WTC11 (cell line): ENCODE measurements around the gene TMEM50B. TPM values are rescaled to one million over a fixed set of nuclear protein-coding genes. Genes with fewer than 3 reads are reported as not detected.

Experiments
- ATAC-seq: fragments of 200-7000 bp; cut with Tn5 transposase; 2 replicates; pipeline ENCODE4 v1.10.0; 2021; ENCODE audit warnings: mild to moderate bottlenecking, moderate library complexity
- CTCF ChIA-PET: fragments of 300-600 bp; sonication (Branson Sonifier 250); formaldehyde crosslinking; loops from one replicate; lab custom pipeline; 2021; ENCODE audit warnings: antibody characterized with exemption; lab: Charles Lee
- POLR2A ChIA-PET: fragments of 350-600 bp; sonication (Branson Sonifier 250); formaldehyde crosslinking; loops from one replicate; lab custom pipeline; 2021; ENCODE audit warnings: antibody characterized with exemption; lab: Charles Lee
- DNase-seq: peaks from one replicate; pipeline ENCODE4 v3.0.0; 2021; ENCODE audit warnings: low spot score
- H3K27ac Mint-ChIP-seq: 2 replicates; pipeline ENCODE4 v1.8.0; 2021; ENCODE audit warnings: mixed read lengths
- H3K27me3 Mint-ChIP-seq: 2 replicates; pipeline ENCODE4 v1.8.0; 2021; ENCODE audit warnings: low read depth, mild to moderate bottlenecking, moderate library complexity, mixed read lengths
- H3K36me3 Mint-ChIP-seq: 2 replicates; pipeline ENCODE4 v1.8.0; 2021; ENCODE audit warnings: mixed read lengths
- H3K4me1 Mint-ChIP-seq: 2 replicates; pipeline ENCODE4 v1.8.0; 2022; ENCODE audit warnings: mixed read lengths
- H3K4me3 Mint-ChIP-seq: 2 replicates; pipeline ENCODE4 v1.8.0; 2021; ENCODE audit warnings: mild to moderate bottlenecking, moderate library complexity, mixed read lengths
- H3K9me3 Mint-ChIP-seq: 2 replicates; pipeline ENCODE4 v1.8.0; 2021; ENCODE audit warnings: mixed read lengths
- AFF4 ChIP-seq: sonication (generic); formaldehyde crosslinking; IDR thresholded peaks from 2 replicates; pipeline ENCODE4 v1.8.1; 2023; ENCODE audit warnings: mild to moderate bottlenecking, missing genetic modification reagents, borderline replicate concordance
- ATF6 ChIP-seq: sonication (generic); formaldehyde crosslinking; IDR thresholded peaks from 2 replicates; pipeline ENCODE4 v1.8.1; 2023; ENCODE audit warnings: mild to moderate bottlenecking, missing genetic modification reagents
- CREM ChIP-seq: sonication (generic); formaldehyde crosslinking; IDR thresholded peaks from 2 replicates; pipeline ENCODE4 v1.8.1; 2022; ENCODE audit warnings: mild to moderate bottlenecking, missing genetic modification reagents, moderate library complexity
- E2F5 ChIP-seq: sonication (generic); formaldehyde crosslinking; IDR thresholded peaks from 2 replicates; pipeline ENCODE4 v1.8.1; 2022; ENCODE audit warnings: mild to moderate bottlenecking, moderate library complexity, missing genetic modification reagents
- ETV6 ChIP-seq: sonication (generic); formaldehyde crosslinking; IDR thresholded peaks from 2 replicates; pipeline ENCODE4 v1.8.1; 2022; ENCODE audit warnings: mild to moderate bottlenecking, missing genetic modification reagents
- FOXK1 ChIP-seq: sonication (generic); formaldehyde crosslinking; IDR thresholded peaks from 2 replicates; pipeline ENCODE4 v1.8.0; 2022; ENCODE audit warnings: mild to moderate bottlenecking, moderate library complexity, missing genetic modification reagents
- FOXP4 ChIP-seq: sonication (generic); formaldehyde crosslinking; IDR thresholded peaks from 2 replicates; pipeline ENCODE4 v1.8.0; 2022; ENCODE audit warnings: mild to moderate bottlenecking, missing genetic modification reagents
- MAX ChIP-seq: sonication (generic); formaldehyde crosslinking; IDR thresholded peaks from 2 replicates; pipeline ENCODE4 v1.8.0; 2022; ENCODE audit warnings: mild to moderate bottlenecking, missing genetic modification reagents
- MXD4 ChIP-seq: fragments of 250-450 bp; sonication (Bioruptor Pico); IDR thresholded peaks from 2 replicates; pipeline ENCODE4 v1.8.0; 2021; ENCODE audit warnings: mild to moderate bottlenecking, moderate library complexity, borderline replicate concordance
- TEAD1 ChIP-seq: sonication (generic); formaldehyde crosslinking; IDR thresholded peaks from 2 replicates; pipeline ENCODE4 v1.8.0; 2022; ENCODE audit warnings: mild to moderate bottlenecking, missing genetic modification reagents
- ZBTB21 ChIP-seq: sonication (generic); formaldehyde crosslinking; IDR thresholded peaks from 2 replicates; pipeline ENCODE4 v1.8.1; 2023; ENCODE audit warnings: mild to moderate bottlenecking, missing genetic modification reagents, borderline replicate concordance
- ZNF121 ChIP-seq: sonication (generic); formaldehyde crosslinking; IDR thresholded peaks from 2 replicates; pipeline ENCODE4 v1.8.0; 2023; ENCODE audit warnings: missing genetic modification reagents
- ZNF138 ChIP-seq: sonication (generic); formaldehyde crosslinking; conservative IDR thresholded peaks from 2 replicates; pipeline ENCODE4 v1.8.1; 2022; ENCODE audit warnings: mild to moderate bottlenecking, moderate library complexity, missing genetic modification reagents
- total RNA-seq: library from RNA; stranded (reverse); gene quantifications from 3 replicates; pipeline ENCODE4 v1.2.3, GENCODE V29; 2021

The TMEM50B gene
- total RNA-seq, 1 experiment from 2014 or later = 25.4 TPM

- TF ChIP-seq AFF4 (CRISPR knock-in tag) = no peak
- TF ChIP-seq, all 79 proteins: peak for 0
These were observed 46.2 kb downstream of the TMEM50B start (continued) for GRCh38 chr21:33433425-33434114.

GRCh38 chr21:33433001-33433400 is 46.8 kb downstream of the TMEM50B start:
- ATAC-seq = no peak
- Mint-ChIP-seq H3K4me1 (no peaks in the 10 kb centered on the region), H3K9me3 (no peaks in the 10 kb centered on the region), H3K27ac (no peak overlapping the region), H3K36me3 (peaks cover 54% of the 10 kb centered on the region), H3K4me3 (no peak overlapping the region), H3K27me3 (no peaks in the 10 kb centered on the region)
- ChIA-PET POLR2A (no interaction called here), CTCF (interaction anchor here (0.6 to 0.7 kb wide), 2 partner anchors 11 to 233 kb away, joined by 3 read pairs; no protein-coding TSS in a partner anchor)
- TF ChIP-seq FOXP4 = no peak
- no peak for TF ChIP-seq CREM
- no peak for TF ChIP-seq ATF6 (CRISPR knock-in tag)
- no peak for TF ChIP-seq E2F5 (CRISPR knock-in tag)
- TF ChIP-seq FOXK1 (CRISPR knock-in tag) = no peak
- no peak for DNase-seq

- ChIA-PET POLR2A (no interaction called here), CTCF (interaction anchor here (0.6 to 1.4 kb wide), 3 partner anchors 10 to 233 kb away, joined by 3 read pairs; partner anchors contain the start of gene TMEM50B)
- no peak overlapping the region for H3K27ac Mint-ChIP-seq
- no peak for DNase-seq
- no peaks in the 10 kb centered on the region for H3K27me3 Mint-ChIP-seq
- H3K36me3 Mint-ChIP-seq = peaks cover 54% of the 10 kb centered on the region
- no peak for TF ChIP-seq ZBTB21 (CRISPR knock-in tag)
- TF ChIP-seq MXD4 = no peak
- no peak for TF ChIP-seq ETV6
- H3K4me3 Mint-ChIP-seq = no peak overlapping the region
- H3K9me3 Mint-ChIP-seq = no peaks in the 10 kb centered on the region
- no peaks in the 10 kb centered on the region for H3K4me1 Mint-ChIP-seq
- no peak for ATAC-seq
These were observed 47.3 kb downstream of the TMEM50B start for GRCh38 chr21:33432496-33432895.

GRCh38 chr21:33430858-33431257 is 48.9 kb downstream of the TMEM50B start:
- ATAC-seq (no peak), DNase-seq (no peak)
- H3K4me3 Mint-ChIP-seq = no peak overlapping the region
- POLR2A ChIA-PET = no interaction called here
- no peaks in the 10 kb centered on the region for H3K9me3 Mint-ChIP-seq
- peaks cover 56% of the 10 kb centered on the region for H3K36me3 Mint-ChIP-seq
- no peaks in the 10 kb centered on the region for H3K4me1 Mint-ChIP-seq
- CTCF ChIA-PET = interaction anchor here (1.1 to 1.4 kb wide), 2 partner anchors 15 to 49 kb away, joined by 3 read pairs; partner anchors contain the start of gene TMEM50B
- no peak overlapping the region for H3K27ac Mint-ChIP-seq
- no peaks in the 10 kb centered on the region for H3K27me3 Mint-ChIP-seq
- no peak for TF ChIP-seq MAX
- no peak for TF ChIP-seq ZNF121
- no peak for TF ChIP-seq ZNF138 (CRISPR knock-in tag)
- no peak for TF ChIP-seq TEAD1
- no peak for TF ChIP-seq ATF6 (CRISPR knock-in tag)
- no peak for TF ChIP-seq AFF4 (CRISPR knock-in tag)
